GM18870 (cell line): ENCODE data around the gene GPSM3.
A peak's percentile ranks its signal among the peaks of the same experiment; 100 is the strongest.
"Not testable (repeated sequence)": the region's sequence is repeated elsewhere in the genome, so short reads cannot be mapped to it uniquely, and the experiment has no call there.

ENCODE experiments used
- ATAC-seq: cut with Tn5 transposase; IDR thresholded peaks from one replicate; pipeline ENCODE4 v1.9.1; 2021; ENCODE audit warnings: moderate library complexity; ENCODE audit not compliant: unreplicated experiment

The GPSM3 gene

GRCh38 chr6:32188381-32189068 lies 3.9 kb downstream of the GPSM3 start:
- ATAC-seq, result no peak

- not testable (repeated sequence) for ATAC-seq
These were observed 4.6 kb downstream of the GPSM3 start for GRCh38 chr6:32187725-32188380.

GRCh38 chr6:32187009-32187709 lies 5.3 kb downstream of the GPSM3 start:
- ATAC-seq, result no peak

GRCh38 chr6:32186151-32186840 lies 6.1 kb downstream of the GPSM3 start:
- not testable (repeated sequence) for ATAC-seq

GRCh38 chr6:32185681-32186131 lies 6.7 kb downstream of the GPSM3 start:
- not testable (repeated sequence) for ATAC-seq

GRCh38 chr6:32184084-32184640 lies 8.3 kb downstream of the GPSM3 start, which contains the start of gene AGER:
Gene AGER, minus strand, starts transcription at chr6:32184253. Its CDS starts 31 bp downstream, at chr6:32184222.
- no peak for ATAC-seq

- no peak for ATAC-seq
These were observed 8.9 kb downstream of the GPSM3 start for GRCh38 chr6:32183483-32184083.

- ATAC-seq, result no peak
These were observed 9.4 kb downstream of the GPSM3 start for GRCh38 chr6:32183030-32183429.

- no peak for ATAC-seq
These were observed 9.9 kb downstream of the GPSM3 start for GRCh38 chr6:32182555-32182981.

GRCh38 chr6:32181915-32182529 lies 10.4 kb downstream of the GPSM3 start:
- no peak for ATAC-seq

GRCh38 chr6:32181148-32181702 lies 11.2 kb downstream of the GPSM3 start:
- ATAC-seq, result no peak

- ATAC-seq, result no peak
These were observed 12.6 kb downstream of the GPSM3 start for GRCh38 chr6:32179766-32180405.

GRCh38 chr6:32178547-32179440 lies 13.6 kb downstream of the GPSM3 start:
- no peak for ATAC-seq

GRCh38 chr6:32177788-32178546 lies 14.5 kb downstream of the GPSM3 start, which contains the start of gene RNF5:
Gene RNF5, plus strand, starts transcription at chr6:32178405. Its CDS starts 107 bp downstream, at chr6:32178512.
- ATAC-seq, result peak; percentile 85

- no peak for ATAC-seq
These were observed 15.2 kb downstream of the GPSM3 start for GRCh38 chr6:32177183-32177787.

GRCh38 chr6:32176476-32177182 lies 15.8 kb downstream of the GPSM3 start:
- ATAC-seq, result no peak
